Measurements from ENCODE around the gene PRAME.

PRAME gene

GRCh38 chr22:22591348-22592299 is 32.6 kb upstream of the PRAME start:
- TF ChIP-seq ZBTB7A (IDR thresholded peaks at IDR 0.05; ENCODE audit: low read depth) = no peak
- no peak for TF ChIP-seq USF1 (IDR thresholded peaks at IDR 0.05)
- TF ChIP-seq EP300 (IDR thresholded peaks at IDR 0.05; ENCODE audit: borderline replicate concordance) = no peak
- no peak for TF ChIP-seq EGR1 (IDR thresholded peaks at IDR 0.05)
- TF ChIP-seq NFIC (IDR thresholded peaks at IDR 0.05) = no peak
- no peak for TF ChIP-seq TEAD4 (IDR thresholded peaks at IDR 0.05)
- no peak for TF ChIP-seq YY1 (IDR thresholded peaks at IDR 0.05; ENCODE audit: low read depth)
- no peak for TF ChIP-seq MAX (IDR thresholded peaks at IDR 0.05)
- no peak for TF ChIP-seq TCF12 (IDR thresholded peaks at IDR 0.05; ENCODE audit: low read depth)
- TF ChIP-seq REST (IDR thresholded peaks at IDR 0.05; ENCODE audit: low read depth) = no peak
- TF ChIP-seq TAF1 (IDR thresholded peaks at IDR 0.05; ENCODE audit: low read depth) = no peak
- TF ChIP-seq RAD21 (IDR thresholded peaks at IDR 0.05; ENCODE audit: low read depth) = no peak

- TF ChIP-seq REST (IDR thresholded peaks at IDR 0.05; ENCODE audit: low read depth) (no peak), EGR1 (IDR thresholded peaks at IDR 0.05) (no peak)
Observed at GRCh38 chr22:22590136-22590891, 31.2 kb upstream of the PRAME start.

- TF ChIP-seq MAX (IDR thresholded peaks at IDR 0.05) (no peak), TCF12 (IDR thresholded peaks at IDR 0.05; ENCODE audit: low read depth) (no peak), EP300 (IDR thresholded peaks at IDR 0.05; ENCODE audit: borderline replicate concordance) (no peak), RAD21 (IDR thresholded peaks at IDR 0.05; ENCODE audit: low read depth) (no peak), USF1 (IDR thresholded peaks at IDR 0.05) (no peak), TEAD4 (IDR thresholded peaks at IDR 0.05) (no peak), FOXM1 (IDR thresholded peaks at IDR 0.05; ENCODE audit: borderline replicate concordance, low read depth) (no peak), YY1 (IDR thresholded peaks at IDR 0.05; ENCODE audit: low read depth) (no peak), TAF1 (IDR thresholded peaks at IDR 0.05; ENCODE audit: low read depth) (no peak), ZBTB7A (IDR thresholded peaks at IDR 0.05; ENCODE audit: low read depth) (no peak), CREB1 (IDR thresholded peaks at IDR 0.05; ENCODE audit: low read depth) (no peak), REST (IDR thresholded peaks at IDR 0.05; ENCODE audit: low read depth) (no peak)
Observed at GRCh38 chr22:22588485-22589164, 29.6 kb upstream of the PRAME start.

Data from Ishikawa (cell line).